Gastroesophageal sphincter (tissue), 3 donors: ENCODE results near the gene SORCS3.
A peak's percentile ranks its signal among the peaks of the same experiment; 100 is the strongest.

Experiments
- CTCF ChIP-seq, 4 experiments: fragments of 200-600 bp in 2 of 4; fragments of 450-650 bp in 2 of 4; sonication (generic) in 1 of 4; IDR thresholded peaks; one replicate each; pipeline ENCODE4 v1.5.1; 2017 to 2019; ENCODE audit warnings: antibody characterized with exemption in 4 of 4, mild to moderate bottlenecking in 2 of 4, moderate library complexity in 2 of 4
- POLR2A ChIP-seq, 2 donors: fragments of 450-650 bp; IDR thresholded peaks; one replicate each; pipeline ENCODE4 v1.6.1; 2017; ENCODE audit warnings: antibody characterized with exemption in 2 of 2, mild to moderate bottlenecking in 2 of 2, moderate library complexity in 1 of 2
- POLR2AphosphoS5 ChIP-seq: sonication (generic); formaldehyde crosslinking; IDR thresholded peaks from one replicate; pipeline ENCODE4 v1.6.1; 2017; ENCODE audit warnings: antibody characterized with exemption

DNA sequence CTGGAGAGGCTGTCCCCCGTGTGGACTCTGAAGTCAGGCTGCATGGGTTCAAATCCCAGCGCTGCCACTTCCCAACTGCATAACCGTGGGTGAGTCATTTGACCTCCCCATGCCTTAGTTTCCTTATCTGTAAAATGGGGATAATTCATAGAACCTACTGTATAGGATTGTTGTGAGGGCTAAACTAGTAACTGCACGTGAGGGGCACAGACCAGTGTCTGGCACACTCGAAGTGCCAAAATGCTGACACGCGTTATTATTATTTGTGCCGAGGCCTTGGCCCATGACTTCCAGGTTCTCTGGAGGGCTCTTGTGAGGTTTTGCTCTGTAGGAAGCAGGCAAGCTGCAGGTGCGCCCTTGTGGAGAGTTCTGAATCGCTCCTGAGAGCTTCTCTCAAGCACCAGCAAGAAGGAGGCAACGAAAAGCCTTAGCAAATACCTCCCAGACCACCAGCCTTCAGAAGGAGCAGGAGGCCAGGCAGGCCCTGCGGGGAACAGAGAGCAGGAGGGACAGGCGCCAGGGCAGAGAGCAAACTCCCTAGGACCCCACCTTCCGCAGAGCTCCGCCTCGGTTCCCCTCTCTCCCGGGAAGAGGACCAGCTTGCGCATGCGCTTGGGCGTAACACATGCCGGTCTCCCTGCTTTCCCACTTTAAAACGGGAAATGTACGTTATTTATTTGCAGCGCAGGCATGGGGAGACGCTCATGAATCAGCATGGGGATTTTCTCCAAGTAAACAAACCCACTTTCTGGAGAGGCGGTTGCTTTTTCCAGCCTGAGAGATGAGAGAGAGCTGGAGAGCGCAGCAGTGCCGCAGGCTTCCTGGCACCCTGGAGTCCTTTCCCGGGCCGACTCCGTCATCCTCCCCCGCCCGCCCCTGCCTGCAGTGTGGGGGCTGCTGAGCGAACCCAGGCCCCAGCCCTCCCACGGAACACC, 39.6 kb downstream of the SORCS3 start:
- TF ChIP-seq POLR2A (IDR thresholded peaks at IDR 0.05), result no peak
- no peak for TF ChIP-seq CTCF (IDR thresholded peaks at IDR 0.05)
- TF ChIP-seq POLR2AphosphoS5, result peak; percentile 22
